GM19023 (cell line): ENCODE measurements around the gene ZNHIT2.
"Not testable (repeated sequence)": the region's sequence is repeated elsewhere in the genome, so short reads cannot be mapped to it uniquely, and the experiment has no call there.

ENCODE experiments used
- ATAC-seq: cut with Tn5 transposase; IDR thresholded peaks from one replicate; pipeline ENCODE4 v1.9.1; 2021; ENCODE audit warnings: mild to moderate bottlenecking, moderate library complexity; ENCODE audit not compliant: unreplicated experiment

Gene ZNHIT2

DNA sequence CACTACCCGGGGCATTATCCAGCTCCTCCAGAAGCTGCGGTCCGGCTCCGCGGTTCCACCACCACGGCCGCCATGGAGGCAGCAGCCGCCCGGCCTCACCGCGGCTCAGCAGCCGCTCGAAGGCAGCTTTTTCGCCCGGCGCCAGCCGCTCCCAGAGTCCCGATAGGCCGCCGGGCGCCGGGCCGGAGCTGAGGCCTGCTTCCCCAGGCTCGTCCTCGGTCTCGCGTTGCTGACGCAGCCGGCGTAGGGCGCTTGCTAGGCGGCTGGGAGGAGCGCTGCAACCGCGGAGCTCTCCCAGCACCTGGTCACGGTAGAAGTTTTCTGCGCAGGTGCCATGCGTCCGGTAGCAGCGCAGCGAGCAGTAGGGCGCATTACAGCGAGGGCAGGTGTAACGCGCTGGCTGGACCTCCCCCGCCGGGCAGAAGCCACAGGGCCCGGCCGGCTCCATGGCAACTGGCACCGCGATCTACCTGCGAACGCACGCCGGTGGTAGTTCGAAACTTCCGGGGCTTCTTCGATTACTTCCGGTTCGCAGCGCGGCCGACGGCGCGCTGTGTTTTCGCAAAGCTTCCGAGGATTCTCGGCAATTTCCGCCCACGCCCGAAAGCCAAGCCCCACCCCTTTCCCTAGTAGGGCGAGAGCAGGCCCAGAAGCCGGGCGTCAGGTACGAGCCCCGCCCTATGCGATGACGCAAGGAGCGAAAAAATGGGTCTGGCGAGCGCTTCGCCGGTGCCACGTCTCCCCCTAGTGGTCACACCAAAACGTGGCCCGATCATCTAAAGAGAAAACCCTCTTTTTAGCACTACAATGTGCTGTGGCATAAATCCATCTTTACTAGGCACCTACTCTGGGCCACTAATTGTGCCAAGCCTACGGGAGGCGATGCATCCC lies at the start of gene ZNHIT2:
TSS of gene ZNHIT2 (minus strand) at position 496 of the 891 bp plus-strand sequence. CDS start at position 448, 48 bp downstream.
- ATAC-seq: peak; percentile 61

DNA sequence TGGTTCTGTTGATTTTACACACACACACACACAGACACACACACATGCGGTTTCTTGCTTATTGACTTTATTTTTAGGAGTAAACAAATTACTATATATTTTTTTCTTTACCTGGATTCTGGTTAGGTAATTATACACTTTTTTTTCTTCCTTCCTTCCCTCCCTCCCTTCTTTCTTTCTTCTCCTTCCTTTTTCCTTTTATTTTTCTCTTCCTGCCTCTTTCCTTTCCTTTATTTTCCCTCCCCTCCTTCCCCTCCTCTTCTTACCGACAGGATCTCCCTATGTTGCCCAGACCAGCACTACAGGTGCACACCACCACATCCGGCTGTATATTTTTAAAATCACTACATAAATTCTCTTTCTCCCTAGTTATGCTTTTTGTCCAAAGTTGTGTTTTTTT lies 49.4 kb upstream of the ZNHIT2 start:
- ATAC-seq: no peak

DNA sequence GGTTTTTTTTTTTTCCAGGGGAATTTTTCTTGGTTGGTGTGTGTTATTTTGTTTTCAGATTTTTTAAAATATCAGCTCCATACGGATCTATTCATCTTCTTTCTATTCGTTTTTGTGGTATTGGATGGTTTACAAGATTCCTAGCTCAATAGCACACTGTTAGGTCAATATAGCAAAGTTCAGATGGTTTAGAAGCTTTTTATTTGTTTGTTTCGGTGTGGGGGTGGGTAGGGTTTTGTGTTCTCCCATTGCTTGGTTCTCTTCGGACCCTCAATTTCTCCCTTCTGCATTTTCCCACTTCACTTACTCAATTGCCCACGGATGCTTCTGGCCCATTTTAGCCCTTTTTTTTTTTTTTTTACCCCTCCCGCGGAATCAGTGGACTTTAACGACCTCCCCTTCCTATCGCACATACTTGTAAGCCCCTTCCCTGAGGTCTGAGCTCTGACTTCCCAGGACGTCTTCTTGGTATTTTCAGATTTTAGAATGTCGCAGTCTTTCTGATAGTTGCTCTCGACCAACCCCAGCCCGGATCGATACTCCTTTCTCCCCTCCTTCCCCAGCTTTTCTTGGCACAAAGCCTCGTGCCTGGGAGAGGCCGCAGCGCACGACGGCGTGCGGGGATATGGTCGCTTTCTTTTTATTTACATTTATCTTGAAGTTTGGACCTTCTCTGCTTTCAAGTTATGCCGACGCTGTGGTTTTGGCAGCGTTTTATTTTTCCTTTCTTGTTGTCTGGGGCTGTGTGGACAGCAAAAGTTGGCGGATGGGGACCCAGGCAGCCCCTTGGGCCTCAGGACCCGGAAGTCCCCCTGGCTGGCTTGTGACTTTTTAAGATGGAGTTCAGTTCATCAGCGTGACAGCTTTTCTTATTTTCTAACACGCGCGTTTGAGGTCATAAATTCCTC lies 48.2 kb upstream of the ZNHIT2 start:
- no peak for ATAC-seq

GRCh38 chr11:65163684-65164083 lies 46.2 kb upstream of the ZNHIT2 start:
- ATAC-seq: no peak

DNA sequence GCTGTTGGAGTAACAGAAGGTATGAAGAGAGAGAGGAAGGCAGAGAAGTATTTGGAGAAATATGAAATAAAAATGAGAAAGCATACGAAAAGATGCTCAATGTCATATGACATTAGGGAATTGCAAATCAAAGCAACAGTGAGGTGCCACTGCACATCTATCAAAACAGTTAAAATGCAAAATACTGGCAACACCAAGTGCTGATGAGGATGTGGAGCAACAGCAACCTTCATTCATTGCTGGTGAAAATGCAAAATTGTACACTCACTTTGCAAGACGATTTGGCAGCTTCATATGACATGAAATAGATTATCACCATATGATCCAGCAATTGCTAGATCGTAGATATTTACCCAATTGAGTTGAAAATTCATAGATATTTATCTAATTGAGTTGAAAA lies 43.1 kb upstream of the ZNHIT2 start:
- ATAC-seq: no peak

DNA sequence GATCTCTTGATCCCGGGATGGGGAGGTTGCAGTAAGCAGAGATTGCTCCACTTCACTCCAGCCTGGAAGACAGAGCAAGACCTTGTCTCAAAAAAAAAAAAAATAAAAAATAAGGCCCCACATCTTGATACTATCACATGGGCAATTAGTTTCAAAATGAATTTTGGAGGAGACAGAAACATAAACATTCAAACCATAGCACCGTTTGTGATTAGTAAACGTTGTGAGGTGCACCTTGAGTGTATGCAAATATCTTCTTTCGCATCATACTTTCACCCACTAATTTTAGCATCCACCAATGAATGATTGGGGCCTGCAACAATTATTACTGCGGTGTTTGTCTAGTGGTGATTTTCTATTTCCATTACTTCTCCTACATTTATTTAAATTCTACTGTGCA lies 41.5 kb upstream of the ZNHIT2 start:
- ATAC-seq: no peak

DNA sequence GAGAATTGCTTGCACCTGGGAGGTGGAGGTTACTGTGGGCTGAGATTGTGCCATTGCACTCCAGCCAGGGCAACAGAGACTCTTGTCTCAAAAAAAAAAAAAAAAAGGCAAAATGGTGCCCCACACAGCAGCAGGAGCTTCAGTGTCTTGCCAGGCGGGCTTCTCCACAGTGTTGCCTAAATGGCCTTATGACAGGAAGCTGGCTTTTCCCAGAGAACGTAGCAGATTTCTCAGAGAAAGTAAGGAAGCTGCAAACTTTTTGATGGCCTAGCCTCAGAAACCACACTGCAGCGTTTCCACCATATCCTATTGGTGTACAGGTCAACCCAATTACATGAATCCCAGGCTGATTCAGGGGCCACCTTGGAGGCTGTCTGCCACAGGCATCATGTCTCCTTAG lies 39.8 kb upstream of the ZNHIT2 start:
- ATAC-seq: no peak

GRCh38 chr11:65156926-65157325 lies 39.4 kb upstream of the ZNHIT2 start:
- no peak for ATAC-seq

GRCh38 chr11:65156256-65156655 lies 38.8 kb upstream of the ZNHIT2 start:
- no peak for ATAC-seq

DNA sequence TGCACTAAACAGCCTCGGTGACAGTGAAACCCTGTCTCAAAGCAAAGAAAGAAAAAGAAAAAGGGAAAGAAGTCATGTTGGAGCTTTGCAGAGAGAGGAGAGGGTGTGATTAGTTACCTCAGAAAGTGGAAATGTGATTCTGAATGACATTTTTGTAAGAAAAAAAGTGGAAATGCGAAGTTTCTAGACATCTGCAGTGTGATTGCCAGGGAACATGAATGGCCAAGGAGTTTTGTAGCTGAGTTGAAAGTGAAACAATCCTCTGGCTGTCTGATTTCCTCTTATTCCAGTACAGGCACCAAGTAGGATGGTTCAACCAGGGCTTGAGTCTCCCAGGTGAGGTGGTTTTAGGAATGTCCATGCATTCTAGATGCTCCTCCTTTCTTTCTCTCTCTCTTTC lies 34.6 kb upstream of the ZNHIT2 start:
- no peak for ATAC-seq

GRCh38 chr11:65151331-65151899 lies 33.9 kb upstream of the ZNHIT2 start:
- no peak for ATAC-seq

DNA sequence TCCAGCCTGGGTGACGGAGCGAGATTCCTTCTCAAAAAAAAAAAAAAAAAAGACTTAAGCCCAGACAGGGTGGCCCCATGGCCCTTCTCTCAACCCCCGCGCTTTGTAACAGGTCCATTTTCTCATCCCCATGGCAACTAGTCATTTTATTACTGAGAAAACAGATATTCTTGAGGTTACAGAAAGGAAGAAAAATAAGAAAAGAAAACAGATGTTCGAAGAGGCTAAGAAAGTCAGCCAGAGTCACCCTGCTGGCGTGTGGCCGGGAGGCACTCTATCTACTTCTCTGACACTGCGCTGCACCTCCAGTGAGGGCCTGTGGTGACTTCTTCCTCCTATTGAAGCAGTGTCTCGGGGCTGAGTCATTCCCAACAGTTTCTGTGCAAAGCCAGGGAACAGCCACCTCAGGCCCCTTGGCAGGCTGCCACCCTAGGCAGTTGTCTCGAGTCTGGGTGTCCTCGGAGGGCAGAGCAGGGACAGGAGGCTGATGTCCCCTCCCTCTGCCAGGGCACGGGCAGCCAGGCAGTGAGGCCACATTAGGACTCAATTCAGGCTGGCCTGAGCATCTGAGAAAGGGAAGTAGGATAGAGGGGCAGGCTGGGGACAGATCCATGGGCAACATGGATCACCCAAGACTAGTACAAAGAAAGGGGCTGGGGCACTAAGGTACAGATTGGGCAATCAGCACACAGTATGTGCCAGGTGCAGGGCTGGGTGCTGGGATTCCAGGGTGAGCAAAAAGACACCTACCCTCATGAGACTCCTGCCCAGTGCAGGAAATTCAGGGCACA lies 33.2 kb upstream of the ZNHIT2 start:
- ATAC-seq: no peak

DNA sequence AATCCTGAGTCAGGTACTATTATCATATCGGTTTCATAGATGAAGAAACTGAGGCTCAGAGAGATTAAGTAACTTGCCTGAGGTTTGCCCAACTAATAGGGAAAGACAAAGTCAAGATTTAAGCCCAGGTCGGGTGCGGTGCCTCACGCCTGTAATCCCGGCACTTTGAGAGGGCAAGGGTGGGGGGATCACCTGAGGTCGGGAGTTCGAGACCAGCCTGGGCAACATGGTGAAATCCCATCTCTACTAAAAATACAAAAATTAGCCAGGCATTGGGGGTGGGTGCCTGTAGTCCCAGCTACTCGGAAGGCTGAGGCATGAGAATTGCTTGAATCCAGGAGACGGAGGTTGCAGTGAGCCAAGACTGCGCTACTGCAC lies 32.6 kb upstream of the ZNHIT2 start:
- not testable (repeated sequence) for ATAC-seq

DNA sequence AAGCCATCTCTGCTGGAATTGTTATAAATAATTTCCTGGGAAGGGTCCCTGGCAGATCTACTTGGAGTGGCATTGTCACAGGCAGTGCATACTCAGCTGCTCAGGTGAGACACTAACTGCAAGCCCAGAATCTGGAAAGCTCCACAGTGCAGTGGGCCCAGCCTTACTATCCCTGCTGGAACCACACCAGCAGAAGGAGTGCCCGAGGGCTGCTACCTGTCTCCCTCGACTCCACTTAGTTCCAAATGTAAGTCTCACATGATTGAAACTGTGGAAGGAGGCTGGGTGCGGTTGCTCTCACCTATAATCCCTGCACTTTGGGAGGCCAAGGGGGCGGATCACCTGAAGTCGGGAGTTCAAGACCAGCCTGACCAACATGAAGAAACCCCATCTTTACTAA lies 31.2 kb upstream of the ZNHIT2 start:
- no peak for ATAC-seq

- ATAC-seq: no peak
Observed at GRCh38 chr11:65147352-65148075, 30.0 kb upstream of the ZNHIT2 start.

- no peak for ATAC-seq
Observed at GRCh38 chr11:65141896-65142494, 24.5 kb upstream of the ZNHIT2 start.

- ATAC-seq: no peak
Observed at GRCh38 chr11:65136515-65137096, 19.1 kb upstream of the ZNHIT2 start.

- no peak for ATAC-seq
Observed at GRCh38 chr11:65135633-65136145, 18.2 kb upstream of the ZNHIT2 start.
